Mucosa of descending colon (tissue), 3 donors: ENCODE data around the gene KLHDC7B. TPM values are rescaled to one million over a fixed set of nuclear protein-coding genes. Genes with fewer than 3 reads are reported as not detected.

Source experiments
- ATAC-seq: fragments of 200-7000 bp; cut with Tn5 transposase; one replicate; pipeline ENCODE4 v1.9.1; 2020; ENCODE audit warnings: mild to moderate bottlenecking, moderate library complexity
- DNase-seq, 3 donors: peaks; one replicate each; pipeline ENCODE4 v3.0.0-alpha.2; 2020
- H3K36me3 ChIP-seq: fragments of 200-600 bp; one replicate; pipeline ENCODE4 v1.8.0; 2021; ENCODE audit warnings: low read depth, mild to moderate bottlenecking
- H3K4me1 ChIP-seq: fragments of 200-600 bp; one replicate; pipeline ENCODE4 v1.8.0; 2021; ENCODE audit warnings: low read depth, mild to moderate bottlenecking
- H3K4me3 ChIP-seq: fragments of 200-600 bp; one replicate; pipeline ENCODE4 v1.8.0; 2021; ENCODE audit warnings: mild to moderate bottlenecking
- H3K9me3 ChIP-seq: fragments of 200-600 bp; one replicate; pipeline ENCODE4 v1.8.0; 2021; ENCODE audit warnings: mild to moderate bottlenecking
- intact Hi-C, 2 donors: fragments of 100-400 bp; cut with DNase I in 1 of 2; cut with micrococcal nuclease in 1 of 2; formaldehyde crosslinking; loops; one replicate each; pipeline versions ENCODE4 v1.11.0 to v1.11.1; 2022; cut with DNase I, micrococcal nuclease
- total RNA-seq, 3 donors: library from RNA; stranded (reverse); fragmentation: NEBNext Ultra II Directional in 2 of 3; extraction: Animal tissue kit (Norgen Biotek cat#: 25700) in 2 of 3; gene quantifications; one replicate each; pipeline versions ENCODE4 v1.2.1 to v1.2.4, GENCODE V29; 2021 to 2023
- TF ChIP-seq, protein P1 (sequence below): fragments of 200-600 bp; IDR thresholded peaks from one replicate; pipeline ENCODE4 v1.8.0; 2022; ENCODE audit warnings: antibody characterized with exemption, mild to moderate bottlenecking
- donor health status: DM: no; HTN: no; CAD: no; lungs with moderate emphysema.
- donor health status: DM: no; HTN: no; CAD: no.
- donor health status: DM: no; HTN: yes; CAD: no.

The KLHDC7B gene
- total RNA-seq, 3 donors from 2014 or later = 0.55 to 1.7 TPM; not detected in 1

DNA sequence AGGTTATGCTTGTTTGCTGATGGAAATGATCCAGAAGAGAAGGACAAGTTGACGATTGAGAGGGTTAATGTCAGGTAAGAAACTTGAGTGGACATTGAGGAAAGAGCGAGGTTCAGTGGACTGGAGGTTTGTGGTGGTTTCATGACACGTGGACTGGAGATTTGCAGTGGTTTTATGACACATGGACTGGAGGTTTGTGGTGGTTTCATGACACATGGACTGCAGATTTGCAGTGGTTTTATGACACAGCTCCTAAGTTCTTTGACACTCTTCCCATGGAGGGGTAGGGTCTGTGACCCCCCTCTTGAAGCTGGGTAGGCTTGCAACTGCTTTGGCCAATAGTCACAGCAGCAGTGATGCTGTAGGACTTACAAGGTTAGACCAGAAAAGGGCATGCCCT lies 49.5 kb downstream of the KLHDC7B start:
- Histone ChIP-seq H3K4me1 (no peaks in the 10 kb centered on the region), H3K4me3 (no peak overlapping the region), H3K9me3 (no peaks in the 10 kb centered on the region), H3K36me3 (no peaks in the 10 kb centered on the region)
- DNase-seq (no peak), ATAC-seq (no peak)
- TF ChIP-seq, protein P1, sequence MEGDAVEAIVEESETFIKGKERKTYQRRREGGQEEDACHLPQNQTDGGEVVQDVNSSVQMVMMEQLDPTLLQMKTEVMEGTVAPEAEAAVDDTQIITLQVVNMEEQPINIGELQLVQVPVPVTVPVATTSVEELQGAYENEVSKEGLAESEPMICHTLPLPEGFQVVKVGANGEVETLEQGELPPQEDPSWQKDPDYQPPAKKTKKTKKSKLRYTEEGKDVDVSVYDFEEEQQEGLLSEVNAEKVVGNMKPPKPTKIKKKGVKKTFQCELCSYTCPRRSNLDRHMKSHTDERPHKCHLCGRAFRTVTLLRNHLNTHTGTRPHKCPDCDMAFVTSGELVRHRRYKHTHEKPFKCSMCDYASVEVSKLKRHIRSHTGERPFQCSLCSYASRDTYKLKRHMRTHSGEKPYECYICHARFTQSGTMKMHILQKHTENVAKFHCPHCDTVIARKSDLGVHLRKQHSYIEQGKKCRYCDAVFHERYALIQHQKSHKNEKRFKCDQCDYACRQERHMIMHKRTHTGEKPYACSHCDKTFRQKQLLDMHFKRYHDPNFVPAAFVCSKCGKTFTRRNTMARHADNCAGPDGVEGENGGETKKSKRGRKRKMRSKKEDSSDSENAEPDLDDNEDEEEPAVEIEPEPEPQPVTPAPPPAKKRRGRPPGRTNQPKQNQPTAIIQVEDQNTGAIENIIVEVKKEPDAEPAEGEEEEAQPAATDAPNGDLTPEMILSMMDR = no peak
- intact Hi-C loops = no loop called here

DNA sequence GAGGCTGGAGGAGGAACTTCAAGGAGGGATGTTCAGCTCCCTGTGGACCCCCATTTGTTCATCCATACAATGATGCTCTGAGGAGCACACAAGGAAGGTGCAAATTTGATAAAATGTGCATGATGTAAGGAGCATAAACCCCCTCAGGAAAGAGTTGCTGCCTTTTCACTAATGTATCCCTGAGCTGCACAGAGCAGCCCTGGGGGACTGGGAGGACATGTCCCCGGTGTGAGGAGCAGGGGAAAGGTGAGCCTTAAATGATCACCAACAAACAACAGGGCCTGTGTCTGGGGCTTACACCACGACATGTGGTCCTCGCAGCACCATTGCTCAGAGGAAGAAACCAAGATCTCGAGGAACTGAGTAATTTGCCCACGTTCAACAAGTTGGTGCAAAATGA lies 51.4 kb downstream of the KLHDC7B start:
- ATAC-seq = no peak
- Histone ChIP-seq H3K9me3 (no peaks in the 10 kb centered on the region), H3K4me1 (peaks cover 3% of the 10 kb centered on the region), H3K36me3 (no peaks in the 10 kb centered on the region), H3K4me3 (no peak overlapping the region)
- intact Hi-C loops = no loop called here
- no peak for DNase-seq
- TF ChIP-seq, protein P1 = no peak

DNA sequence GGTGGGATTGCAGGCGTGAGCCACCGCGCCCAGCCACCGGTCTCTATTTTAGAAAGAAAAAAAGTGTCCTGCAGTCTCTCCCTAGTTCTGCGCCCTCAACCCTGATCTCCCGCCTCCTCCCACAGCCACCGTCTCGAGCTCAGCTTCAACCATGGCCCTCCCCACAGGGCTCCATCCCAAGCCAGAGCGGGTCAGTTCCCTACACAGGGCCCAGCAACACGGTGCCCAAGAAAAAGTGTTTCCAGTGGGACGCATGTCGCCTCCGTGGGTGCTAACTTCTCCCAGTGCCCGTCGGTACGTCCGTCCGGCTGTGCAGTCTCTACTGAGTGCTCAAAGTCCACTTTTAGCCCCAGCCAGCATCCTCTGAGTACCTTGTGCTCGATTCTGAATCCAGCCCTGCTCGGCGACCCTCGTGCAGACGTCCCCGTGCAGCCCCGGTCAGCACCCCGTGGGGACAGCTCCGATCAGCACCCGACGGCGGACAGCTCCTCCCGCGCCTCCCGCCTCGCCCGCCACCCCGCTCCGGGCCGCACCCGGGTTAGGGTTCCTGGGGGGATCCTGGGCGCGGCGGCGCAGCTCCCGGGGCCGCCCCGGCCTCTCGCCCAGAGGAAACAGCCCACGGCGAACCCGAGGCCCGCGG lies 54.2 kb downstream of the KLHDC7B start:
- TF ChIP-seq, protein P1 = no peak
- intact Hi-C loops = no loop called here
- no peak overlapping the region for H3K4me3 ChIP-seq

DNA sequence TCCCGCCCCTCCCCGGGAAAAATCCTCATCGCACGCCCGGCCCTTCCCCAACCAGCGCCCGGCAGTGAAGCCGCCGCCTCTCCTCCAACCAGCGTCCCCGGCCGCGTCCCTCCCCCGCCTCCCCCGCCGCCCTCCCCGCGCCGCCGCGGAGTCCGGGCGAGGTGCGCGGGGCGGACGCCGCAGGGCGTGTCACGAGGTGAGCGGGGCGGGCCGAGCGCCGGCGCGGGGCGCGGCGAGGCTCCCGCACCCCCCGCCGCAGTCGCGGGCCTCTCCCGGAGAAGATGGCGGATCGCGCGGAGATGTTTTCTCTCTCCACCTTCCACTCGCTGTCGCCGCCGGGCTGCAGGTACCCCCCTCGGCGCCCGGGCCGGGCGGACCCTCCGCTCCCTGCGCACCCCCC lies 54.8 kb downstream of the KLHDC7B start, which contains the start of gene MAPK8IP2:
TSS of gene MAPK8IP2 (plus strand) at position 256 of the 400 bp plus-strand sequence. CDS start at position 282, 26 bp downstream.
- Histone ChIP-seq H3K36me3 (no peaks in the 10 kb centered on the region), H3K4me1 (peaks cover 3% of the 10 kb centered on the region), H3K9me3 (no peaks in the 10 kb centered on the region), H3K4me3 (no peak within 1 kb of the TSS)
- intact Hi-C loops = no loop called here
- ATAC-seq = peak; percentile 78
- DNase-seq = peak in 1 of 3 donors; percentile 65
- TF ChIP-seq, protein P1 = no peak

More for the DNA sequence above, 54.2 kb downstream of the KLHDC7B start:
- H3K9me3 ChIP-seq = no peaks in the 10 kb centered on the region
- no peaks in the 10 kb centered on the region for H3K36me3 ChIP-seq
- DNase-seq (peak in 2 of 3 donors; percentile 69 to 75), ATAC-seq (peak; percentile 83)
- peaks cover 3% of the 10 kb centered on the region for H3K4me1 ChIP-seq

Other genes starting within 250 kb of the KLHDC7B start
- 100 to 1,000 TPM; 232 to 318 (median 250) TPM for gene PLXNB2, start 238.3 kb upstream of the KLHDC7B start, total RNA-seq
- 1 to 10 TPM; 2.8 to 6.3 (median 5.2) TPM for gene DENND6B, start 218.9 kb upstream of the KLHDC7B start, total RNA-seq
- 10 to 100 TPM; 54.3 to 61.7 (median 58.8) TPM for gene PPP6R2, start 202.6 kb upstream of the KLHDC7B start, total RNA-seq
- 10 to 100 TPM; 76.1 to 91.9 (median 84.3) TPM for gene SBF1, start 70.9 kb upstream of the KLHDC7B start, total RNA-seq
- 1 to 10 TPM in 2 of 3 donors, under 1 TPM in 1; 0.95 to 3.9 (median 1.4) TPM for gene ADM2, start 64.4 kb upstream of the KLHDC7B start, total RNA-seq
- gene MIOX, start 59.0 kb upstream of the KLHDC7B start, total RNA-seq = not detected
- 10 to 100 TPM; 57.8 to 66.4 (median 60.7) TPM for gene LMF2, start 38.2 kb upstream of the KLHDC7B start, total RNA-seq
- gene NCAPH2, start 37.7 kb upstream of the KLHDC7B start, total RNA-seq = 10 to 100 TPM; 32.1 to 41.2 (median 34.0) TPM
- 10 to 100 TPM in 1 of 3 donors, 1 to 10 TPM in 1, not detected in 1; 5.4 to 14.6 TPM for gene SCO2, start 20.3 kb upstream of the KLHDC7B start, total RNA-seq
- gene TYMP, start 15.9 kb upstream of the KLHDC7B start, total RNA-seq = 10 to 100 TPM; 27.7 to 88.7 (median 34.8) TPM
- gene SYCE3, start 17.0 kb downstream of the KLHDC7B start, total RNA-seq = not detected
- 10 to 100 TPM; 24.5 to 51.6 (median 29.9) TPM for gene CPT1B, start 32.5 kb downstream of the KLHDC7B start, total RNA-seq
- gene CHKB, start 37.0 kb downstream of the KLHDC7B start, total RNA-seq = 10 to 100 TPM; 79.9 to 95.0 (median 80.9) TPM
- 1 to 10 TPM in 1 of 3 donors, under 1 TPM in 2; 0.63 to 4.2 (median 0.64) TPM for gene MAPK8IP2, start 54.9 kb downstream of the KLHDC7B start, total RNA-seq
- gene ARSA, start 82.3 kb downstream of the KLHDC7B start, total RNA-seq = 10 to 100 TPM; 64.6 to 87.9 (median 82.2) TPM
- 10 to 100 TPM in 1 of 3 donors, 1 to 10 TPM in 2; 3.9 to 14.2 (median 7.1) TPM for gene SHANK3, start 126.9 kb downstream of the KLHDC7B start, total RNA-seq
- 1 to 10 TPM in 1 of 3 donors, under 1 TPM in 2; 0.41 to 1.4 (median 0.43) TPM for gene ACR, start 192.3 kb downstream of the KLHDC7B start, total RNA-seq
- 10 to 100 TPM; 24.8 to 39.5 (median 38.4) TPM for gene RABL2B, start 237.7 kb downstream of the KLHDC7B start, total RNA-seq